ENCODE measurements around the gene GLS2. TPM values are rescaled to one million over a fixed set of nuclear protein-coding genes. Genes with fewer than 3 reads are reported as not detected.

GLS2 gene
- total and polyA plus RNA-seq, 9 of the 15 experiments (the other 6 are each of a cell fraction or from before 2014, with no cell fraction given), result 0.11 TPM; not detected in 8

GRCh38 chr12:56468216-56469006 is 19.6 kb downstream of the GLS2 start, which contains the start of gene SPRYD4 (continued):
- TF ChIP-seq ARID4B (CRISPR knock-in tag; IDR thresholded peaks at IDR 0.05), result peak; percentile 98
- TF ChIP-seq TEAD2 (tag; IDR thresholded peaks at IDR 0.05), result no peak
- no peak; the same call in 1 of the 2 replicates for TF ChIP-seq GATAD2B (IDR thresholded peaks at IDR 0.05; ENCODE audit: borderline replicate concordance)
- TF ChIP-seq NUFIP1 (IDR thresholded peaks at IDR 0.05; ENCODE audit: partially characterized antibody), result no peak
- no peak for TF ChIP-seq HINFP (tag; conservative IDR thresholded peaks at IDR 0.05; ENCODE audit: low read depth)
- TF ChIP-seq CCAR2 (IDR thresholded peaks at IDR 0.05; ENCODE audit: low read depth, low read length), result no peak
- peak; percentile 64 for TF ChIP-seq AFF4 (CRISPR knock-in tag; IDR thresholded peaks at IDR 0.05)
- 0 out of 4 replicates have a peak, but pooled peaks of 1 of the 2 experiments have one; percentile 42 for TF ChIP-seq RCOR1 (IDR thresholded peaks at IDR 0.05; ENCODE audit: borderline replicate concordance in 1 of 2, low read depth in 2 of 2, low read length in 2 of 2)
- TF ChIP-seq MLLT1 (IDR thresholded peaks at IDR 0.05), result peak; percentile 41 to 81; a peak in 2 of 4 replicates
- no peak for TF ChIP-seq ZNF140 (CRISPR knock-in tag; IDR thresholded peaks at IDR 0.05)
- TF ChIP-seq SP2 (IDR thresholded peaks at IDR 0.05; ENCODE audit: extremely low read depth, low read depth, low read length, poor library complexity, severe bottlenecking), result peak; percentile 51
- peak; percentile 87 for TF ChIP-seq RAD51 (IDR thresholded peaks at IDR 0.05; ENCODE audit: borderline replicate concordance, low read depth)
- TF ChIP-seq NR2C1 (IDR thresholded peaks at IDR 0.05), result peak; percentile 25; the same call in 1 of the 2 replicates
- TF ChIP-seq NR2C1 (tag; IDR thresholded peaks at IDR 0.05), result no peak

Data from K562 (cell line).